ENCODE data around the gene POP4. TPM values are rescaled to one million over a fixed set of nuclear protein-coding genes. Genes with fewer than 3 reads are reported as not detected.

POP4 gene
- total and polyA plus RNA-seq, 2 of the 8 experiments (the other 6 are each of a cell fraction or from before 2014, with no cell fraction given) = 29.1 to 41.5 TPM

DNA sequence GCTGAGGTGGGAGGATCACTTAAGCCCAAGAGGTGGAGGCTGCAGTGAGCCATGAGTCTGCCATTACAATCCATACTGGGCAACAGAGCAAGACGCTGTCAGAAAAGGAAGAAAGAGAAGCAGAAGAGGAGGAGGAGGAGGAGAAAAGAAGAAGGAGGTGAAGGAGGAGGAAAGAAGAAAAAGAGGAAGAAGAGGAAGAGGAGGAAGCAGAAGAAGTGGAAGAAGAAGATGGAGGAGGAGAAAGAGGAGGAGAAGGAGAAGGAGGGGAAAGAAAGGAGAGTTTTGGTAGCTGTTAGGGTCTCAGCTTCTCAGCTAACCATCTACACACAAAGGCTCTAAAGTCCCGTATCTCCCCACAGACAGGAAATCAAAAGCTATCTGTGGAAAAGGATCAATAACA, 35.5 kb downstream of the POP4 start (continued):
- TF ChIP-seq, protein P1, sequence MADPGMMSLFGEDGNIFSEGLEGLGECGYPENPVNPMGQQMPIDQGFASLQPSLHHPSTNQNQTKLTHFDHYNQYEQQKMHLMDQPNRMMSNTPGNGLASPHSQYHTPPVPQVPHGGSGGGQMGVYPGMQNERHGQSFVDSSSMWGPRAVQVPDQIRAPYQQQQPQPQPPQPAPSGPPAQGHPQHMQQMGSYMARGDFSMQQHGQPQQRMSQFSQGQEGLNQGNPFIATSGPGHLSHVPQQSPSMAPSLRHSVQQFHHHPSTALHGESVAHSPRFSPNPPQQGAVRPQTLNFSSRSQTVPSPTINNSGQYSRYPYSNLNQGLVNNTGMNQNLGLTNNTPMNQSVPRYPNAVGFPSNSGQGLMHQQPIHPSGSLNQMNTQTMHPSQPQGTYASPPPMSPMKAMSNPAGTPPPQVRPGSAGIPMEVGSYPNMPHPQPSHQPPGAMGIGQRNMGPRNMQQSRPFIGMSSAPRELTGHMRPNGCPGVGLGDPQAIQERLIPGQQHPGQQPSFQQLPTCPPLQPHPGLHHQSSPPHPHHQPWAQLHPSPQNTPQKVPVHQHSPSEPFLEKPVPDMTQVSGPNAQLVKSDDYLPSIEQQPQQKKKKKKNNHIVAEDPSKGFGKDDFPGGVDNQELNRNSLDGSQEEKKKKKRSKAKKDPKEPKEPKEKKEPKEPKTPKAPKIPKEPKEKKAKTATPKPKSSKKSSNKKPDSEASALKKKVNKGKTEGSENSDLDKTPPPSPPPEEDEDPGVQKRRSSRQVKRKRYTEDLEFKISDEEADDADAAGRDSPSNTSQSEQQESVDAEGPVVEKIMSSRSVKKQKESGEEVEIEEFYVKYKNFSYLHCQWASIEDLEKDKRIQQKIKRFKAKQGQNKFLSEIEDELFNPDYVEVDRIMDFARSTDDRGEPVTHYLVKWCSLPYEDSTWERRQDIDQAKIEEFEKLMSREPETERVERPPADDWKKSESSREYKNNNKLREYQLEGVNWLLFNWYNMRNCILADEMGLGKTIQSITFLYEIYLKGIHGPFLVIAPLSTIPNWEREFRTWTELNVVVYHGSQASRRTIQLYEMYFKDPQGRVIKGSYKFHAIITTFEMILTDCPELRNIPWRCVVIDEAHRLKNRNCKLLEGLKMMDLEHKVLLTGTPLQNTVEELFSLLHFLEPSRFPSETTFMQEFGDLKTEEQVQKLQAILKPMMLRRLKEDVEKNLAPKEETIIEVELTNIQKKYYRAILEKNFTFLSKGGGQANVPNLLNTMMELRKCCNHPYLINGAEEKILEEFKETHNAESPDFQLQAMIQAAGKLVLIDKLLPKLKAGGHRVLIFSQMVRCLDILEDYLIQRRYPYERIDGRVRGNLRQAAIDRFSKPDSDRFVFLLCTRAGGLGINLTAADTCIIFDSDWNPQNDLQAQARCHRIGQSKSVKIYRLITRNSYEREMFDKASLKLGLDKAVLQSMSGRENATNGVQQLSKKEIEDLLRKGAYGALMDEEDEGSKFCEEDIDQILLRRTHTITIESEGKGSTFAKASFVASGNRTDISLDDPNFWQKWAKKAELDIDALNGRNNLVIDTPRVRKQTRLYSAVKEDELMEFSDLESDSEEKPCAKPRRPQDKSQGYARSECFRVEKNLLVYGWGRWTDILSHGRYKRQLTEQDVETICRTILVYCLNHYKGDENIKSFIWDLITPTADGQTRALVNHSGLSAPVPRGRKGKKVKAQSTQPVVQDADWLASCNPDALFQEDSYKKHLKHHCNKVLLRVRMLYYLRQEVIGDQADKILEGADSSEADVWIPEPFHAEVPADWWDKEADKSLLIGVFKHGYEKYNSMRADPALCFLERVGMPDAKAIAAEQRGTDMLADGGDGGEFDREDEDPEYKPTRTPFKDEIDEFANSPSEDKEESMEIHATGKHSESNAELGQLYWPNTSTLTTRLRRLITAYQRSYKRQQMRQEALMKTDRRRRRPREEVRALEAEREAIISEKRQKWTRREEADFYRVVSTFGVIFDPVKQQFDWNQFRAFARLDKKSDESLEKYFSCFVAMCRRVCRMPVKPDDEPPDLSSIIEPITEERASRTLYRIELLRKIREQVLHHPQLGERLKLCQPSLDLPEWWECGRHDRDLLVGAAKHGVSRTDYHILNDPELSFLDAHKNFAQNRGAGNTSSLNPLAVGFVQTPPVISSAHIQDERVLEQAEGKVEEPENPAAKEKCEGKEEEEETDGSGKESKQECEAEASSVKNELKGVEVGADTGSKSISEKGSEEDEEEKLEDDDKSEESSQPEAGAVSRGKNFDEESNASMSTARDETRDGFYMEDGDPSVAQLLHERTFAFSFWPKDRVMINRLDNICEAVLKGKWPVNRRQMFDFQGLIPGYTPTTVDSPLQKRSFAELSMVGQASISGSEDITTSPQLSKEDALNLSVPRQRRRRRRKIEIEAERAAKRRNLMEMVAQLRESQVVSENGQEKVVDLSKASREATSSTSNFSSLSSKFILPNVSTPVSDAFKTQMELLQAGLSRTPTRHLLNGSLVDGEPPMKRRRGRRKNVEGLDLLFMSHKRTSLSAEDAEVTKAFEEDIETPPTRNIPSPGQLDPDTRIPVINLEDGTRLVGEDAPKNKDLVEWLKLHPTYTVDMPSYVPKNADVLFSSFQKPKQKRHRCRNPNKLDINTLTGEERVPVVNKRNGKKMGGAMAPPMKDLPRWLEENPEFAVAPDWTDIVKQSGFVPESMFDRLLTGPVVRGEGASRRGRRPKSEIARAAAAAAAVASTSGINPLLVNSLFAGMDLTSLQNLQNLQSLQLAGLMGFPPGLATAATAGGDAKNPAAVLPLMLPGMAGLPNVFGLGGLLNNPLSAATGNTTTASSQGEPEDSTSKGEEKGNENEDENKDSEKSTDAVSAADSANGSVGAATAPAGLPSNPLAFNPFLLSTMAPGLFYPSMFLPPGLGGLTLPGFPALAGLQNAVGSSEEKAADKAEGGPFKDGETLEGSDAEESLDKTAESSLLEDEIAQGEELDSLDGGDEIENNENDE (IDR thresholded peaks at IDR 0.05; ENCODE audit: insufficient replicate concordance, low read length) = no peak
- no peak for TF ChIP-seq POLR2AphosphoS5 (IDR thresholded peaks at IDR 0.05; ENCODE audit: low read depth, low read length)
- TF ChIP-seq SIN3A (conservative IDR thresholded peaks at IDR 0.05 in 1 of 2, IDR thresholded peaks at IDR 0.05 in 1 of 2; ENCODE audit: low read depth in 1 of 2, low read length in 2 of 2) = no peak
- no peak for TF ChIP-seq SAP30 (IDR thresholded peaks at IDR 0.05; ENCODE audit: insufficient read depth, insufficient replicate concordance, low read length)
- no peak for TF ChIP-seq MAFK (IDR thresholded peaks at IDR 0.05; ENCODE audit: low read depth, low read length)
- TF ChIP-seq GABPA (IDR thresholded peaks at IDR 0.05; ENCODE audit: borderline replicate concordance, insufficient read depth, low read length) = no peak
- TF ChIP-seq HDAC2 (IDR thresholded peaks at IDR 0.05; ENCODE audit: borderline replicate concordance in 1 of 2, low read depth in 2 of 2, low read length in 2 of 2) = no peak
- TF ChIP-seq FOSL1 (IDR thresholded peaks at IDR 0.05; ENCODE audit: insufficient read depth, low read depth, low read length) = no peak
- no peak for TF ChIP-seq CHD1 (IDR thresholded peaks at IDR 0.05; ENCODE audit: low read depth, low read length)
- TF ChIP-seq, protein P2, sequence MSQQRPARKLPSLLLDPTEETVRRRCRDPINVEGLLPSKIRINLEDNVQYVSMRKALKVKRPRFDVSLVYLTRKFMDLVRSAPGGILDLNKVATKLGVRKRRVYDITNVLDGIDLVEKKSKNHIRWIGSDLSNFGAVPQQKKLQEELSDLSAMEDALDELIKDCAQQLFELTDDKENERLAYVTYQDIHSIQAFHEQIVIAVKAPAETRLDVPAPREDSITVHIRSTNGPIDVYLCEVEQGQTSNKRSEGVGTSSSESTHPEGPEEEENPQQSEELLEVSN (IDR thresholded peaks at IDR 0.05) = no peak
